ENCODE measurements around the gene CIART.
A peak's percentile ranks its signal among the peaks of the same experiment; 100 is the strongest.

The CIART gene

GRCh38 chr1:150249936-150250335, 32.4 kb upstream of the CIART start:
- Histone ChIP-seq H3K9ac (ENCODE audit: low read length) (no peak overlapping the region), H3K36me3 (ENCODE audit: control insufficient read depth, insufficient read depth, low read length) (no peaks in the 10 kb centered on the region), H3K27ac (ENCODE audit: low read depth, low read length) (no peak overlapping the region), H3K4me3 (ENCODE audit: low read length) (no peak overlapping the region), H3K27me3 (ENCODE audit: control insufficient read depth, insufficient read depth, low read length) (no peaks in the 10 kb centered on the region), H3K4me1 (ENCODE audit: control insufficient read depth, insufficient read depth, low read length) (no peaks in the 10 kb centered on the region)

GRCh38 chr1:150256198-150256553, 26.2 kb upstream of the CIART start:
- peaks cover 22% of the 10 kb centered on the region for H3K4me1 ChIP-seq (ENCODE audit: control insufficient read depth, insufficient read depth, low read length)
- peak overlapping the region; percentile 29 for H3K4me3 ChIP-seq (ENCODE audit: low read length)
- H3K36me3 ChIP-seq (ENCODE audit: control insufficient read depth, insufficient read depth, low read length) = no peaks in the 10 kb centered on the region
- peak overlapping the region; percentile 76 for H3K27ac ChIP-seq (ENCODE audit: low read depth, low read length)
- no peak overlapping the region for H3K9ac ChIP-seq (ENCODE audit: low read length)
- no peaks in the 10 kb centered on the region for H3K27me3 ChIP-seq (ENCODE audit: control insufficient read depth, insufficient read depth, low read length)

GRCh38 chr1:150256554-150257341, 25.6 kb upstream of the CIART start:
- peak overlapping the region; percentile 76 for H3K27ac ChIP-seq (ENCODE audit: low read depth, low read length)
- H3K4me1 ChIP-seq (ENCODE audit: control insufficient read depth, insufficient read depth, low read length) = peaks cover 22% of the 10 kb centered on the region
- H3K36me3 ChIP-seq (ENCODE audit: control insufficient read depth, insufficient read depth, low read length) = no peaks in the 10 kb centered on the region
- H3K9ac ChIP-seq (ENCODE audit: low read length) = no peak overlapping the region
- peak overlapping the region; percentile 29 for H3K4me3 ChIP-seq (ENCODE audit: low read length)
- H3K27me3 ChIP-seq (ENCODE audit: control insufficient read depth, insufficient read depth, low read length) = no peaks in the 10 kb centered on the region

- Histone ChIP-seq H3K4me1 (ENCODE audit: control insufficient read depth, insufficient read depth, low read length) (peaks cover 22% of the 10 kb centered on the region), H3K27me3 (ENCODE audit: control insufficient read depth, insufficient read depth, low read length) (no peaks in the 10 kb centered on the region), H3K9ac (ENCODE audit: low read length) (peak within 1 kb of the TSS; percentile 17), H3K4me3 (ENCODE audit: low read length) (peak within 1 kb of the TSS; percentile 43), H3K36me3 (ENCODE audit: control insufficient read depth, insufficient read depth, low read length) (no peaks in the 10 kb centered on the region), H3K27ac (ENCODE audit: low read depth, low read length) (peak within 1 kb of the TSS; percentile 76)
Measured at GRCh38 chr1:150257624-150258585, 24.4 kb upstream of the CIART start, which contains the start of gene CA14. TSS of gene CA14 (plus strand) at chr1:150257774. CDS start at chr1:150258129, 355 bp downstream.

- Histone ChIP-seq H3K27ac (ENCODE audit: low read depth, low read length) (no peak overlapping the region), H3K4me3 (ENCODE audit: low read length) (no peak overlapping the region), H3K9ac (ENCODE audit: low read length) (no peak overlapping the region), H3K27me3 (ENCODE audit: control insufficient read depth, insufficient read depth, low read length) (no peaks in the 10 kb centered on the region), H3K36me3 (ENCODE audit: control insufficient read depth, insufficient read depth, low read length) (no peaks in the 10 kb centered on the region), H3K4me1 (ENCODE audit: control insufficient read depth, insufficient read depth, low read length) (peaks cover 22% of the 10 kb centered on the region)
Measured at GRCh38 chr1:150259217-150259616, 23.1 kb upstream of the CIART start.

- H3K9ac ChIP-seq (ENCODE audit: low read length) = no peak overlapping the region
Measured at GRCh38 chr1:150259758-150260669, 22.3 kb upstream of the CIART start.

GRCh38 chr1:150261367-150261766, 21.0 kb upstream of the CIART start:
- Histone ChIP-seq H3K4me1 (ENCODE audit: control insufficient read depth, insufficient read depth, low read length) (peaks cover 14% of the 10 kb centered on the region), H3K36me3 (ENCODE audit: control insufficient read depth, insufficient read depth, low read length) (peaks cover 7% of the 10 kb centered on the region), H3K27ac (ENCODE audit: low read depth, low read length) (no peak overlapping the region), H3K27me3 (ENCODE audit: control insufficient read depth, insufficient read depth, low read length) (no peaks in the 10 kb centered on the region), H3K4me3 (ENCODE audit: low read length) (no peak overlapping the region), H3K9ac (ENCODE audit: low read length) (no peak overlapping the region)

More at GRCh38 chr1:150259758-150260669, 22.3 kb upstream of the CIART start:
- Histone ChIP-seq H3K4me3 (ENCODE audit: low read length) (no peak overlapping the region), H3K4me1 (ENCODE audit: control insufficient read depth, insufficient read depth, low read length) (peaks cover 22% of the 10 kb centered on the region), H3K36me3 (ENCODE audit: control insufficient read depth, insufficient read depth, low read length) (no peaks in the 10 kb centered on the region), H3K27me3 (ENCODE audit: control insufficient read depth, insufficient read depth, low read length) (no peaks in the 10 kb centered on the region), H3K27ac (ENCODE audit: low read depth, low read length) (no peak overlapping the region)

GRCh38 chr1:150262388-150263320, 19.7 kb upstream of the CIART start:
- no peak overlapping the region for H3K9ac ChIP-seq (ENCODE audit: low read length)
- H3K27me3 ChIP-seq (ENCODE audit: control insufficient read depth, insufficient read depth, low read length) = no peaks in the 10 kb centered on the region
- H3K27ac ChIP-seq (ENCODE audit: low read depth, low read length) = no peak overlapping the region
- H3K4me1 ChIP-seq (ENCODE audit: control insufficient read depth, insufficient read depth, low read length) = peaks cover 13% of the 10 kb centered on the region
- H3K4me3 ChIP-seq (ENCODE audit: low read length) = no peak overlapping the region
- peaks cover 12% of the 10 kb centered on the region for H3K36me3 ChIP-seq (ENCODE audit: control insufficient read depth, insufficient read depth, low read length)

GRCh38 chr1:150263549-150263948, 18.8 kb upstream of the CIART start:
- Histone ChIP-seq H3K36me3 (ENCODE audit: control insufficient read depth, insufficient read depth, low read length) (peaks cover 12% of the 10 kb centered on the region), H3K27ac (ENCODE audit: low read depth, low read length) (no peak overlapping the region), H3K4me1 (ENCODE audit: control insufficient read depth, insufficient read depth, low read length) (peaks cover 16% of the 10 kb centered on the region), H3K27me3 (ENCODE audit: control insufficient read depth, insufficient read depth, low read length) (no peaks in the 10 kb centered on the region), H3K9ac (ENCODE audit: low read length) (no peak overlapping the region), H3K4me3 (ENCODE audit: low read length) (no peak overlapping the region)

- no peaks in the 10 kb centered on the region for H3K27me3 ChIP-seq (ENCODE audit: control insufficient read depth, insufficient read depth, low read length)
- peak overlapping the region; percentile 95 for H3K9ac ChIP-seq (ENCODE audit: low read length)
- H3K36me3 ChIP-seq (ENCODE audit: control insufficient read depth, insufficient read depth, low read length) = peaks cover 12% of the 10 kb centered on the region
- peaks cover 9% of the 10 kb centered on the region for H3K4me1 ChIP-seq (ENCODE audit: control insufficient read depth, insufficient read depth, low read length)
- H3K27ac ChIP-seq (ENCODE audit: low read depth, low read length) = peak overlapping the region; percentile 94
- peak overlapping the region; percentile 95 for H3K4me3 ChIP-seq (ENCODE audit: low read length)
Measured at GRCh38 chr1:150267896-150268295, 14.5 kb upstream of the CIART start.

- H3K9ac ChIP-seq (ENCODE audit: low read length) = peak overlapping the region; percentile 95
- H3K27ac ChIP-seq (ENCODE audit: low read depth, low read length) = peak overlapping the region; percentile 94
- peaks cover 12% of the 10 kb centered on the region for H3K4me1 ChIP-seq (ENCODE audit: control insufficient read depth, insufficient read depth, low read length)
Measured at GRCh38 chr1:150268340-150268704, 14.0 kb upstream of the CIART start.

More at GRCh38 chr1:150268340-150268704, 14.0 kb upstream of the CIART start:
- H3K27me3 ChIP-seq (ENCODE audit: control insufficient read depth, insufficient read depth, low read length) = no peaks in the 10 kb centered on the region
- H3K4me3 ChIP-seq (ENCODE audit: low read length) = peak overlapping the region; percentile 95
- H3K36me3 ChIP-seq (ENCODE audit: control insufficient read depth, insufficient read depth, low read length) = peaks cover 12% of the 10 kb centered on the region
